HG02981 (cell line): ENCODE results near the gene PLPPR4.

Source experiments
- ATAC-seq: cut with Tn5 transposase; IDR thresholded peaks from one replicate; pipeline ENCODE4 v1.9.1; 2021; ENCODE audit warnings: mild to moderate bottlenecking, moderate library complexity; ENCODE audit not compliant: unreplicated experiment

PLPPR4 gene

DNA sequence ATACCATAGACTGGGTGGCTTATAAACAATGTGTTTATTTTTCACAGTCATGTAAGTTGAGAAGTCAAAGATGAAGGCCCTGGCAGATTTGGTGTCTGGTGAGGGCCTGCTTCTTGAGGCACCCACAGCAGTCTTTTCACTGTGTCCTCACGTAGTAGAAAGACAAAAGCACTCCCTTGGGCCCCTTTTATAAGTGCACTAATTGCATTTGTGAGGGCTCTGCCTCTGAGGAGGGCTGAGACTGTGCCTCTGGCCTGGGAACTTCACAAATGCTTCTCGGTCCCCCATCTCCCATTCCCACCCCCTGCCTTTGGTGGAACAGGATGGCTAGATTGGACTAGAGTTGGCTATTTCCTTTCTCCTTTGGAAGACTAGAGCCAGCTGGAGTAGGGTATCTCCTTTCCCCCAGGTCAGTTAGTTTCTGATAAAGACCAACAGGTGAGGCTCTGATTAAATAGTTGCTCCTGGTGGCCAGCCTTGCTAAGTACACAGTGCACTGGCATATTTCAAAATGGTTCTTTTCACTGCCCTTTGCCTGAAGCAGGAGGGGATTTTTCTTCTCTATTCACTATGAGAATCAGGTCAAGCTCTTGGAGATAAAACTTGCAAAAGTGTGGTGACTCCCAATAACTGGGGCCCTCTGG, 82.9 kb downstream of the PLPPR4 start:
- ATAC-seq = no peak

DNA sequence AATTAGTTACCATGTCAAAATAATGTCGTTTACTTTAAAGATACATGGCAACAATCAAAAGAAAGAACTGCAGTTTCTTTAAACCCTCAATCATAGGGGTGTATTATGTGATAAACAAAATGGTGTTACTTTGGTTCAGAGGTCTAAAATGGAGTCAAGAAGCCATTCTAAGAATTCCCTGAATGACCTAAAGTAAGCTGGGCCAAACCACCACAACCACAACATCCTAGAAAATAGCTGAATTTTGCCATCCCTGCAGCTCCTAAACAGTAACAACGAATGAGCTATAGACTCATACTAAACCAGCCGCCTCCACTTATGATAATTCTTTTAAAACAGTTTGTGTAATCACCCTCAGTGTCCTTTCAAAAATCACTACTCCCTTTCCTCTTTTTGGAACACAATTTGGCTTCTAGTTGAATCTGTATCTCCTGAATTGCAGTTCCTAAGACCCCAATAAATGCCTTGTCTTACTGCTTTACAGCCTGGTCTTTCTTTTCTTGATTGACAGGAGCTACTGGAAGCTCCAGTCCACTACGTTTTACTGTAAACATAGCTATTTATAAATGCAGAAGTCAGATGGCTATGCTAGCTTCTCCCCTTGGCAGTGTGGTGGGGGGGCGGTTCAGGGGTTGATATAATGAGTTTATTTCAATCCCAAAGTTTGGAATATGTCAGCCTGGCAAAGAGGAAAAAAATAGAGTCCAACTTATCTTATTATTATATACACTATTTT, 84.3 kb downstream of the PLPPR4 start:
- no peak for ATAC-seq

DNA sequence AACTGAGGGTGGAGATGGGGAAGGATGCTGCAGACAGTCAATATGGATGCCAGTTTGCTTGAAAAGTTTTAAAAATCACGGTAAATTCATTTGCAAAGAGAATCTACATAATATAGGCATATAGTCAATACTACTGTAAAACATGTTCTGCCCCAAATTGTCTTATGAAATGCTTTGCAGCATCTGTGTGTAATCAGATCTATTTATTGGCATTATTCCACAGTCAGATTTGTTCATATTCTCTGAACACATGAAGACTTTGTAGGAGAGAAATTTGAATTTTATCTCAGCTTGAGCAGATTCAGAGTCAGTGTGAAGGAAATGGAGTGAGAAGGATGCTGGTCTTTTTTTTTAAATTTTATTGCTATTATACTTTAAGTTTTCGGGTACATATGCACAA, 88.5 kb downstream of the PLPPR4 start:
- no peak for ATAC-seq

DNA sequence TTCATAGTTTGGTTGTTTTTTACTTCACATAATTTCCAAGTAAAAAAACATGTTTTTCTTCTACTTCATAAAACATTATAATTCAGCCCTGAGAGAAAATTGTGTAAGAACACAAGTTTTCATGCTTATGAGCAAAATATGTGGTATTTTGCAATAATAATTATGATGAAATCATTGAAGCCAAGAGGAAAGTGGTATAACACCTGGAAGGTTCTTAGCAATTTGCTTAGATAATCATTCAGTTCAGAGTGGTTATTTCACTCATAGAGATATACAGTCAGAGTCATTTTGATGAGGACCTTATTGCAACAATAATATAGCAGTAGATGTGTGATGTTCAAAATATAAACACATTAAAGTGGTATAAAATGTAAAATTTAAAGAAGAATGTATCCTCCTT, 94.5 kb downstream of the PLPPR4 start:
- no peak for ATAC-seq
